ENCODE measurements around the gene PABPN1L.

PABPN1L gene

GRCh38 chr16:88913001-88913612 is 46.6 kb upstream of the PABPN1L start:
- Histone ChIP-seq H3K9ac (no peak overlapping the region), H3K79me2 (ENCODE audit: insufficient read depth, low read depth) (no peaks in the 10 kb centered on the region)

GRCh38 chr16:88912556-88912955 is 46.1 kb upstream of the PABPN1L start:
- no peaks in the 10 kb centered on the region for H4K20me1 ChIP-seq (ENCODE audit: insufficient read depth)
- H3K4me2 ChIP-seq, result no peak overlapping the region
- H3K27ac ChIP-seq, result no peak overlapping the region
- no peaks in the 10 kb centered on the region for H3K79me2 ChIP-seq (ENCODE audit: insufficient read depth, low read depth)
- peaks cover 66% of the 10 kb centered on the region for H3K27me3 ChIP-seq (ENCODE audit: insufficient read depth, low read depth)
- no peaks in the 10 kb centered on the region for H3K36me3 ChIP-seq (ENCODE audit: insufficient read depth)
- no peak overlapping the region for H3K4me3 ChIP-seq (IDR thresholded peaks at IDR 0.05; ENCODE audit: insufficient read depth, low read depth, low read length)
- no peak overlapping the region for H2AFZ ChIP-seq (ENCODE audit: low read depth)
- no peaks in the 10 kb centered on the region for H3K4me1 ChIP-seq (ENCODE audit: low read depth, poor library complexity, severe bottlenecking)
- no peak for TF ChIP-seq CTCF (conservative IDR thresholded peaks at IDR 0.05; ENCODE audit: low read depth, low read length)
- no peak overlapping the region for H3K9ac ChIP-seq

More at GRCh38 chr16:88913001-88913612, 46.6 kb upstream of the PABPN1L start:
- Histone ChIP-seq H3K36me3 (ENCODE audit: insufficient read depth) (no peaks in the 10 kb centered on the region), H4K20me1 (ENCODE audit: insufficient read depth) (no peaks in the 10 kb centered on the region), H2AFZ (ENCODE audit: low read depth) (no peak overlapping the region), H3K27me3 (ENCODE audit: insufficient read depth, low read depth) (peaks cover 63% of the 10 kb centered on the region), H3K4me3 (IDR thresholded peaks at IDR 0.05; ENCODE audit: insufficient read depth, low read depth, low read length) (no peak overlapping the region), H3K27ac (no peak overlapping the region), H3K4me2 (no peak overlapping the region), H3K4me1 (ENCODE audit: low read depth, poor library complexity, severe bottlenecking) (no peaks in the 10 kb centered on the region)
- TF ChIP-seq CTCF (conservative IDR thresholded peaks at IDR 0.05; ENCODE audit: low read depth, low read length), result no peak

GRCh38 chr16:88911946-88912310 is 45.5 kb upstream of the PABPN1L start:
- TF ChIP-seq CTCF (conservative IDR thresholded peaks at IDR 0.05; ENCODE audit: low read depth, low read length), result no peak
- H3K27ac ChIP-seq, result no peak overlapping the region
- no peak overlapping the region for H3K4me3 ChIP-seq (IDR thresholded peaks at IDR 0.05; ENCODE audit: insufficient read depth, low read depth, low read length)
- H3K4me1 ChIP-seq (ENCODE audit: low read depth, poor library complexity, severe bottlenecking), result no peaks in the 10 kb centered on the region
- H4K20me1 ChIP-seq (ENCODE audit: insufficient read depth), result no peaks in the 10 kb centered on the region
- no peak overlapping the region for H2AFZ ChIP-seq (ENCODE audit: low read depth)
- H3K9ac ChIP-seq, result no peak overlapping the region
- H3K4me2 ChIP-seq, result no peak overlapping the region
- no peaks in the 10 kb centered on the region for H3K79me2 ChIP-seq (ENCODE audit: insufficient read depth, low read depth)
- H3K27me3 ChIP-seq (ENCODE audit: insufficient read depth, low read depth), result peaks cover 68% of the 10 kb centered on the region
- H3K36me3 ChIP-seq (ENCODE audit: insufficient read depth), result no peaks in the 10 kb centered on the region

- Histone ChIP-seq H4K20me1 (ENCODE audit: insufficient read depth) (no peaks in the 10 kb centered on the region), H3K27me3 (ENCODE audit: insufficient read depth, low read depth) (peaks cover 67% of the 10 kb centered on the region), H3K4me2 (no peak overlapping the region), H3K4me3 (IDR thresholded peaks at IDR 0.05; ENCODE audit: insufficient read depth, low read depth, low read length) (no peak overlapping the region), H3K36me3 (ENCODE audit: insufficient read depth) (no peaks in the 10 kb centered on the region), H2AFZ (ENCODE audit: low read depth) (no peak overlapping the region), H3K9ac (no peak overlapping the region), H3K4me1 (ENCODE audit: low read depth, poor library complexity, severe bottlenecking) (no peaks in the 10 kb centered on the region), H3K27ac (no peak overlapping the region), H3K79me2 (ENCODE audit: insufficient read depth, low read depth) (no peaks in the 10 kb centered on the region)
- no peak for TF ChIP-seq CTCF (conservative IDR thresholded peaks at IDR 0.05; ENCODE audit: low read depth, low read length)
Observed at GRCh38 chr16:88911136-88911945, 44.9 kb upstream of the PABPN1L start.

Measured in KMS-11 (cell line).